Glomerular endothelial cell (primary cell): ENCODE measurements around the gene F13A1. TPM values are rescaled to one million over a fixed set of nuclear protein-coding genes. Genes with fewer than 3 reads are reported as not detected.

Source experiments
- DNase-seq: peaks from one replicate; pipeline ENCODE4 v3.0.0-alpha.2; 2011; ENCODE audit warnings: low read depth, low spot score; ENCODE audit errors: extremely low read depth
- total RNA-seq: library from RNA; depleted of rRNA; stranded (reverse); fragments of >200 nt; gene quantifications from 2 replicates; pipeline ENCODE4 v1.2.3, GENCODE V29; 2015

F13A1 gene
- total RNA-seq, 1 donor from 2014 or later: not detected

GRCh38 chr6:6199678-6200077 is 120.8 kb downstream of the F13A1 start:
- DNase-seq: no peak

- DNase-seq: no peak
Observed at GRCh38 chr6:6196762-6197161, 123.7 kb downstream of the F13A1 start.

- no peak for DNase-seq
Observed at GRCh38 chr6:6195080-6195479, 125.4 kb downstream of the F13A1 start.

GRCh38 chr6:6193221-6193745 is 127.2 kb downstream of the F13A1 start:
- DNase-seq: no peak

GRCh38 chr6:6191909-6192308 is 128.6 kb downstream of the F13A1 start:
- no peak for DNase-seq

GRCh38 chr6:6191476-6191875 is 129.0 kb downstream of the F13A1 start:
- no peak for DNase-seq

- no peak for DNase-seq
Observed at GRCh38 chr6:6180684-6181083, 139.8 kb downstream of the F13A1 start.

GRCh38 chr6:6179858-6180623 is 140.4 kb downstream of the F13A1 start:
- DNase-seq: no peak

GRCh38 chr6:6178795-6179194 is 141.7 kb downstream of the F13A1 start:
- no peak for DNase-seq

GRCh38 chr6:6177754-6178153 is 142.7 kb downstream of the F13A1 start:
- no peak for DNase-seq

- DNase-seq: no peak
Observed at GRCh38 chr6:6176586-6177228, 143.8 kb downstream of the F13A1 start.

- DNase-seq: no peak
Observed at GRCh38 chr6:6176127-6176526, 144.3 kb downstream of the F13A1 start.

GRCh38 chr6:6169141-6169540 is 151.3 kb downstream of the F13A1 start:
- DNase-seq: no peak

GRCh38 chr6:6166064-6166463 is 154.4 kb downstream of the F13A1 start:
- DNase-seq: no peak

- DNase-seq: no peak
Observed at GRCh38 chr6:6164367-6164766, 156.1 kb downstream of the F13A1 start.

- DNase-seq: no peak
Observed at GRCh38 chr6:6154335-6154734, 166.1 kb downstream of the F13A1 start.

GRCh38 chr6:6152060-6152459 is 168.4 kb downstream of the F13A1 start:
- no peak for DNase-seq

- no peak for DNase-seq
Observed at GRCh38 chr6:6148192-6148815, 172.2 kb downstream of the F13A1 start.

GRCh38 chr6:6131492-6132109 is 188.9 kb downstream of the F13A1 start:
- DNase-seq: no peak

GRCh38 chr6:6125495-6125894 is 195.0 kb downstream of the F13A1 start:
- no peak for DNase-seq

GRCh38 chr6:6123803-6124202 is 196.7 kb downstream of the F13A1 start:
- DNase-seq: no peak
